Right renal cortex interstitium (tissue), 3 donors: Measurements from ENCODE around the gene ECE2. TPM values are rescaled to one million over a fixed set of nuclear protein-coding genes. Genes with fewer than 3 reads are reported as not detected.
"Not testable (repeated sequence)": the region's sequence is repeated elsewhere in the genome, so short reads cannot be mapped to it uniquely, and the experiment has no call there.

Source experiments
- DNase-seq, 3 donors: peaks; one replicate each; pipeline ENCODE4 v3.0.0-alpha.2; 2013; ENCODE audit warnings: low read depth in 3 of 3, low spot score in 2 of 3
- polyA plus RNA-seq, 3 donors: library from polyadenylated mRNA; unstranded; fragments of 120-200 nt; gene quantifications; one replicate each; pipeline ENCODE4 v1.2.1, GENCODE V29; 2013; ENCODE audit not compliant: insufficient read length in 3 of 3

ECE2 gene
- polyA plus RNA-seq, 3 donors, result 0.10 TPM; not detected in 2

DNA sequence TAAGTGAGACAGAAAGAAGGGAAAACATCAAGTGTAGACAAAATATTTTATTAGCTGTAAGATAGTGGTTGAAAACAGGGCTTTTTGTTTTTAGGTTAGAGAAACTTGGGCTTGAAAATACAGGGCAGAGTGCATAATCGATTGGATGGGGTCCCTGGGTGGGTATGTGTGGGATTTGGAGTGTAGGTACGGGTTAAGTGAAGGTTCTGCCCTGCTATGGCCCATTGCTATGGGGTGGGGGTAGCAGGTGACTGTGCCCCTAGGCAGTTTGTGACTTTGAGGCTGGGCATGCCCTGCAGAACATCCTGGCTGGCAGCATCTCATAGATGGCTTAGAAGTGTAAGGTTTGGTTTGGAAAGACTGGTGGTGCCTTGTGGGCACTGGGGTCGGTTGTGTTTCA, 57.9 kb downstream of the ECE2 start:
- no peak for DNase-seq

DNA sequence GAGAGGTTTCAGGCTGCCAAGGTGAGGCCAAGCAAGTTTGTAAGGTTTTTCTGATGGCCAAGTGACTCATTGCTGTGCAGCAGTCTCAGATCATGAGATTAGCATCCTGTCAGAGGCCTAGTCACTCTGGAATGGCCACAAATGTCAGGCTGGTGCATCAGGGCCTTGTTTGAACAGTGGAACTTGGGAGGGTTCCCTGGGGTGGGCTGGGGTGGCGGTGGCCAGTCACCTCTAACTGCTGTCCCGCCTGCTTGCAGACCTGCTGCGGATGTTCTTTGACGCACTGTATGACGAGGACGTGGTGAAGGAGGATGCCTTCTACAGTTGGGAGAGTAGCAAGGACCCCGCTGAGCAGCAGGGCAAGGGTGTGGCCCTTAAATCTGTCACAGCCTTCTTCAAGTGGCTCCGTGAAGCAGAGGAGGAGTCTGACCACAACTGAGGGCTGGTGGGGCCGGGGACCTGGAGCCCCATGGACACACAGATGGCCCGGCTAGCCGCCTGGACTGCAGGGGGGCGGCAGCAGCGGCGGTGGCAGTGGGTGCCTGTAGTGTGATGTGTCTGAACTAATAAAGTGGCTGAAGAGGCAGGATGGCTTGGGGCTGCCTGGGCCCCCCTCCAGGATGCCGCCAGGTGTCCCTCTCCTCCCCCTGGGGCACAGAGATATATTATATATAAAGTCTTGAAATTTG, 58.8 kb downstream of the ECE2 start:
- no peak for DNase-seq

DNA sequence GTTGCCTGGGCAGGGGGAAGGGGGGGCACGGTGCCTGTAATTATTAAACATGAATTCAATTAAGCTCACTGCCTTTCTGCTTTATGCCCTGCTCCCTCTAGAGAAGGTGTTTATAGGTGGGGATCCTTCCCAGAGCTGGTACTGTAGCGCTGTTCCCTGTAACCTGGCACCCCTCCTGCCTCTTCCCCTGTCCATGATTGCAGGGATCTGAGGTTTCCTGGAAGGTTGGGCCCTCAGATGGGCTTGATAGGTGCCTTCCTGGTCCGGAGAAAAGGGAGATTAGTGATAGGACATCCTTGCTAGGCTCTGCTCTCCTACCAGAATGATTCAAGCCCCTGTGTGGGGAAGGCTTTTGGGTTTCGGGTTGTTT, 59.5 kb downstream of the ECE2 start:
- DNase-seq, result no peak

DNA sequence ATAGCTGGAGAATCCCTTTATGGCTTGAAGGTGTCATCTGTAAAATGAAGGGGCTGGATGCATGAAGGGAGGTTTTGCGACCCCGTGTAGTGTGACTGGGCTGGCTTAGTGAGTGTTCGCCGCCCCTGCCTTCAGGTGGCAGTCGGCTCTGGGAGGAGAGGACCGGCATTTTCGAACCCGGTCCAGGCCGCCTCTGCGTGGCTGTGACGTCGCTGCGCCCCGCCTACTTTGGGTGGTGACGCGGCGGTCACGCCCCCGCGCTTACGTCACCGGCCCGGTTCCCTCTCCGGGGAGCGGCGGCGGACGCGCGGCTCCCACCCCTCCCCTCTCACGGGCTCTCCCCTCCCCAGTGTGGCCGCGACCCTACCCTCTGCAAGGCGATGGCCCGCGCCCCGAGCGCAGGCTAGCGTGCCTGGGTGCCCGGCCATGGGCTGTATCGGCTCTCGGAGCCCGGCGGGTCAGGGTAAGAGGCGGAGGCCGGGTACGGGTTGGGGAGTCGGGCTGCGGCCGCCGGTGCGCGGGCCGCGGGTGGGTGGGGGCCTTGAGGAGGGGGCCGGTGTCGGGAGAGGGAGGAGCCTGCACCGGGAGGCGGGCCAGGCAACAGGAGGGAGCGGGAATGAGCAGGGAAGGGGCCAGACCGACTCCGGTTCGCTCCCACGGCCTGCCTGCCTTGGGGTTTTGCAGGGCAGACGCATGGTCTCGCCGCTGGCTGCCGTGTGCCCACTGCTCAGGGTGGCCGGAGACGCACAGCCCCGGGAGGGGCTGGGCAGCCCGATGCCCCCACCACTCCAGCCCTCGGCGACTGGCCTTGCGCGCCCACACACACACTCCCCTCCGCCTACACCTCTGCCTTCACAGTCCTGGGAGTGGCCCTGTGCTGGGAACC, 60.1 kb downstream of the ECE2 start:
- DNase-seq, result no peak

DNA sequence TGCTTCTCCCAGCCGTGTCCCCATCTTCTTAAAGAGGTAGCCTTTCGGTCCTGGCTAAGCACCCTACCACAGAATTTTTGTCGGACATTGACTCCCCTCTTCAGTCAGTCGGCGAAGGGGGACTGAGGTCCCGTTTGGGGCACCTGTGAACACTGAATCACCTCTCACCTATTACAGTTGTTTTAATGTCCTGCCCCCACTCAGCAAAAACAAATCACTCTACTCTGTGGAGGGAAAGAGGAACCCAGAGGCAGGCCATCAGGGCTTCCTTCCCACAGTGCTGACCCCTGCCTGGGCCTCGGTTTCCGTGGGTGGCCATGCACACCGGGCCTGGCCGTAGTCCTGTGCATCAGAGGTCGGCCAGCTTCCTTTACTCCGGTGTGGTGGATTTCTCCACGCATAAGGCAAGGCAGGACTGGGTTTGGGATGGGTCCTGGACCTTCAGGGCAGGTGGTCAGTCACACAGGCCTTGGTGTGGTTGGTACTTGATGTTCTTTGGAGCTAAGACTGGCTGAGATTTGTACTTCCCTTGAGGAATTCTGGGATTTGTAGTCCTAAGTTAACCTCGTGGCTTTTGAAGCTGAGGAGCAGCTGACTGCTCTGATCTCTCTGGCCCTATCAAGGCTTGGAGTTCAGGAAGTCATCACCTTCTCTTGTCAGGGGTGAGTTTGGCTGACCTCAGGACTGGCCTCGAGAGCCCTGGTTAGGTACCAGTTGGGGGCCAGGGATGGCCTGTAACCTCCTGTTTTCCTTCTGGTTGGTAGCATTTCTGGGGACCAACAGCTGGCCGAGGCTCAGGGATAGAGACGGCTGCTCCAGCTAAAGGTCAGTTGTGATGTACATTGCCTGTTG, 61.0 kb downstream of the ECE2 start:
- DNase-seq, result no peak

DNA sequence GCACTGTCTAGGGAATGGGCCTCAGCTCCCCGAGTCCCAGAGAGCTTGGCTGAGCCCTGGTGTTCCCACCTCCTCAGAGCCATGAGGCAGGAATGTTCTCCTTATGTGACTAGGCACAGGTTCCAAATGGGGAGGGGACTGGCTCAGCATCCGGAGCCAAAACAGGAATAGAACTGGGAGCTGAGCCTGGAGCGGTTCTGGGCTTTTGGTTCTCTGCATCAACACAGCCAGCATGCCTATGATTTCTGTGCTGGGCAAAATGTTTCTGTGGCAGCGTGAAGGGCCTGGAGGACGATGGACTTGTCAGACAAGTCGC, 61.5 kb downstream of the ECE2 start, which contains the start of gene FAM131A:
Gene FAM131A (plus strand): TSS at position 202 of the 316 bp plus-strand sequence. CDS start 31 bp downstream, at position 233.
- DNase-seq, result no peak

DNA sequence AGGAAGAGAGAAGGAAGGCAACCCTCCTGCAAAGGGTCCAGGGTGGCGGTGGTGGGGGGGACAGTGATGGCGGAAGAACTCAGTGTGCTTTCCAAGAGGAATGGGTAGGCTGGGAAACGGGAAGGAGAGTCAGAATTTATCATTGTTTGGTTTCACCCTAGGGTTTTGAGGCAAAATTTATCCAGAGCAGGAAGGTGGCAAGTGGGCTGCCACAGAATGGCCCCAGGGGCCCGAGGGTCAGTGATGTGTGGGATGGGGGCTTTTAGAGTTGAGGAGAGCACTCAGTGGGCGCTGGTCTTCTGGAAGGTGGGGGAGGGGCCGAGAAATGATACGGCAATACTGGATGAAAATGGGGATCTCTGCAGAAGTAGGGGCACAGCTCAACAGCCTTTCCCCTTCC, 62.2 kb downstream of the ECE2 start:
- no peak for DNase-seq

DNA sequence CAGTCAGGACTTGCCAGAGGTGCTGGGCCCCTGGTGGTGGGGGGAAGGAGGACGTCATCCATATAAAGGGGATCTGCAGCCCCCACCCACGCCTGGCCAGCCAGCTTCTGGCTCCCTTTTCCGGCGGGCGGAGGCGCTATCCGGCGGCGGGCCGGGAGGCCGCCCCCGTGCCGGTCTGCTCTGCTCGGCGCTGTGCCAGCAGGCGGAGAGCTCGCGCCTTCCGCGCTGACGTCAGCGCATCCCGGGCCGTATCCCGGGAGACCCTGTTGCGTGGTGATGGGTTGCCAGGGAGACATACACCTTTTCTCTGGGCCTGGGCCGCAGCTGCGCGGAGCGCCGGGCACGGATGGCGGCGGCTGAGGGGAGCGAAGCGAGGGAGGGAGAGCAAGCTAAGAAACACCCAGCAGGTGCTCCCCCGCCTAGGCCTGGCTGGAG, 62.7 kb downstream of the ECE2 start:
- DNase-seq, result no peak

DNA sequence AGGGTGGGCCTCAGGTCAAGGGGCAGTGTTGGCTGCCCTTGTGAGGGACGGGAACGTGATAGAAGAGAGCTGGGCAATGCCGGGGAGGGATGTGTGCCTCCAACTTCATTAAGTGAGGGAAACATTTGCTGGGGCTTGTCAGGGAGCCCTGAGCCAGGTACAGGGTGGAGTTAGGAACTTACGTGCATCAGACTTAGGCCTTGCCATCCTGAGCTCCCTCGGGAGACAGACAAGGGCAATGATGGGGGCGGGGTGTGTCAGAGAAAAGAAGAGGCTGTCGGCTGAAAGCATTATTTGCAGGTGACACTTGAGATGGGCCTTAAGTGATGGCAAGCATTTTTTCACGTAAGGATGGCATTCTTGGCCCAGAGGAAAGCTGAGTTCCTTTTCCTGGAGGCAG, 63.2 kb downstream of the ECE2 start:
- DNase-seq, result no peak

DNA sequence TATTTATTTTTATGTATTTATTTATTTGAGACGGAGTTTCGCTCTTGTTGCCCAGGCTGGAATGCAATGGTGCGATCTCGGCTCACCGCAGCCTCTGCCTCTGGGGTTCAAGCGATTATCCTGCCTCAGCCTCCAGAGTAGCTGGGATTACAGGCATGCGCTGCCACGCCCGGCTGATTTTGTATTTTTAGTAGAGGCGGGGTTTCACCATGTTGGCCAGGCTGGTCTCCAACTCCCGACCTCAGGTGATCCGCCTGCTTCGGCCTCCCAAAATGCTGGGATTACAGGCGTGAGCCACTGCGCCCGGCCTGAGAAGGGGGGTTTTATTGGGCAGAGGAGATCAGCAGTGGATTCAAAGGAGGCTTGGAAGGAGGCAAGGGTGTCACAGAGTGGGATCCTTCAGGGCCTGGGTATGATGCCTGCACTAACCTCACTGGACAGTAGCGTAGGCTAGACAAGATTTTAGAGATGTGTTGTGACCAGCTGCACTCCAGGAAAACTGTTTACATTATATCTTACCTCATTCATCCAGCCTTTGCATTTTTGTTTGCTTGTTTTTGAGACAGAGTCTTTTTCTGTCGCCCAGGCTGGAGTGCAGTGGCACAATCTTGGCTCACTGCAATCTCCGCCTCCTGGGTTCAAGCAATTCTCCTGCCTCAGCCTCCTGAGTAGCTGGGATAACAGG, 63.8 kb downstream of the ECE2 start:
- DNase-seq, result not testable (repeated sequence)

DNA sequence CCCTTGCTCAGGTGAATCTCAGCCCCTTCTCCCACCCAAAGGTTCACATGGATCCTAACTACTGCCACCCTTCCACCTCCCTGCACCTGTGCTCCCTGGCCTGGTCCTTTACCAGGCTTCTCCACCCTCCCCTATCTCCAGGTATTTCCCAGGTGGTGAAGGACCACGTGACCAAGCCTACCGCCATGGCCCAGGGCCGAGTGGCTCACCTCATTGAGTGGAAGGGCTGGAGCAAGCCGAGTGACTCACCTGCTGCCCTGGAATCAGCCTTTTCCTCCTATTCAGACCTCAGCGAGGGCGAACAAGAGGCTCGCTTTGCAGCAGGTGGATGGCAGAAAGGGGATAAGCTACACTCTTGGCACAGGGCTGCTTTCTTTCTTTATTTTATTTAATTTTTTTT, 66.1 kb downstream of the ECE2 start:
- DNase-seq, result no peak

Other genes with a start within 250 kb of the ECE2 start
- gene HTR3D, start 244.3 kb upstream of the ECE2 start, polyA plus RNA-seq, result not detected
- not detected for gene HTR3C, start 223.0 kb upstream of the ECE2 start, polyA plus RNA-seq
- not detected for gene HTR3E, start 179.0 kb upstream of the ECE2 start, polyA plus RNA-seq
- 10 to 100 TPM; 49.5 to 49.7 (median 49.5) TPM for gene EIF2B5, start 140.7 kb upstream of the ECE2 start, polyA plus RNA-seq
- 10 to 100 TPM; 59.8 to 69.3 (median 61.2) TPM for gene DVL3, start 120.6 kb upstream of the ECE2 start, polyA plus RNA-seq
- gene AP2M1, start 101.2 kb upstream of the ECE2 start, polyA plus RNA-seq, result 100 to 1,000 TPM; 399 to 438 (median 427) TPM
- 10 to 100 TPM; 55.1 to 59.6 (median 56.2) TPM for gene ABCF3, start 89.8 kb upstream of the ECE2 start, polyA plus RNA-seq
- 1 to 10 TPM in 2 of 3 donors, under 1 TPM in 1; 0.92 to 1.3 (median 1.1) TPM for gene VWA5B2, start 46.4 kb upstream of the ECE2 start, polyA plus RNA-seq
- 10 to 100 TPM; 27.9 to 34.3 (median 30.8) TPM for gene ALG3, start 27.1 kb upstream of the ECE2 start, polyA plus RNA-seq
- 1 to 10 TPM; 2.0 to 3.0 (median 2.7) TPM for gene EEF1AKMT4, start 26.4 kb upstream of the ECE2 start, polyA plus RNA-seq
- gene CAMK2N2, start 14.5 kb upstream of the ECE2 start, polyA plus RNA-seq, result not detected
- 100 to 1,000 TPM; 225 to 235 (median 234) TPM for gene PSMD2, start 23.2 kb downstream of the ECE2 start, polyA plus RNA-seq
- 100 to 1,000 TPM; 167 to 181 (median 171) TPM for gene EIF4G1, start 38.6 kb downstream of the ECE2 start, polyA plus RNA-seq
- 1 to 10 TPM; 7.7 to 9.8 (median 8.7) TPM for gene FAM131A, start 61.6 kb downstream of the ECE2 start, polyA plus RNA-seq
- 1 to 10 TPM; 7.7 to 9.9 (median 8.1) TPM for gene CLCN2, start 85.6 kb downstream of the ECE2 start, polyA plus RNA-seq
- gene POLR2H, start 85.7 kb downstream of the ECE2 start, polyA plus RNA-seq, result 10 to 100 TPM; 87.1 to 91.3 (median 90.0) TPM
- 1 to 10 TPM; 2.0 to 3.1 (median 2.4) TPM for gene THPO, start 102.2 kb downstream of the ECE2 start, polyA plus RNA-seq
- gene CHRD, start 104.0 kb downstream of the ECE2 start, polyA plus RNA-seq, result 1 to 10 TPM; 8.2 to 9.9 (median 8.9) TPM